ENCODE results near the gene NEBL.

NEBL gene

DNA sequence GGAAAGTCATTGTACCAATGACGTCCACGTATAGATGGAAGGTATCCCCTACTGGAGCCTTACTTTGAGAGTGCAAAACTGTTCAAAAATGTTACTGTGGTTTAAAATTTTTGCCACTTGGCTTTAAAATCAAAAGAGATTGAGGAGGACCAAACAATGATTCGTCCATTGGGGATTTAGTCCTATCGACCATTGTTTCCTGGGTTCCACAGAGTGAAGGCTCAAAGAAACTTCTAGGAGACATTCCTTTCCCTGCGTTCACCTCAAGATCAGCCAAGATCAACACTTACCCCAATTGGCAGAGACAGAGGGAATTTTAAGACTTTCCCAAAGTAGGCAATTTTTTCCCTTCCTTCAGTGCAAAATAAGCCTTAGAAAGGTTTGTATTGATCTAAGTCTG is 152.3 kb downstream of the NEBL start:
- Histone ChIP-seq H2BK12ac (ENCODE audit: low read length in 2 of 2) (no peak overlapping the region), H3K4me3 (ENCODE audit: insufficient read depth in 1 of 2, low read depth in 1 of 2, low read length in 2 of 2) (no peak overlapping the region)
- WGBS, result 81% methylated on average over 4 of the region's 5 CpGs

DNA sequence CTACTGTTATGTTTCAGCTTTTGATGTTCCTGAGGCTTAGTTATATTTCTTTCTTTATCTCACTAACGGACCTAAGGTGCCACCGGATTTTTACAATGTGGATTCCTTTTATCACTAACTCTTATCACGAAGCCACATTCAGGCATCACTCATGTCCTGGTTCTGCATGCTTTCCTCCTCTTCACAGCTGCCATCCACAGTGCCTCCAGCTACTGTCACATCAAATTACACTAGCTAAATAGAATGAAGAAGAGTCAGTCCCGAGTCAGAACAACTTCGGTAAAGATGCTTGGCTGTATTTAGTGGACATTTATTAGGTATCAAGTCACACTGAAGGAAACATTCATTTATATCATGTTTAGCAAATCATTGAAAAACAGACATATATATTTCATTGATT is 153.2 kb downstream of the NEBL start:
- Histone ChIP-seq H2BK120ac (ENCODE audit: low read depth, low read length) (no peak overlapping the region), H3K27ac (ENCODE audit: low read length, poor library complexity, severe bottlenecking) (no peak overlapping the region), H4K91ac (ENCODE audit: low read length) (no peak overlapping the region), H2AFZ (ENCODE audit: low read depth, low read length) (no peak overlapping the region), H2BK5ac (ENCODE audit: low read depth, low read length, poor library complexity, severe bottlenecking) (no peak overlapping the region), H3K18ac (ENCODE audit: low read depth in 1 of 2, low read length in 2 of 2) (no peak overlapping the region), H3K4me3 (ENCODE audit: insufficient read depth in 1 of 2, low read depth in 1 of 2, low read length in 2 of 2) (no peak overlapping the region), H3K23ac (ENCODE audit: low read length in 2 of 2) (no peak overlapping the region), H3K27me3 (ENCODE audit: control insufficient read depth in 1 of 2, insufficient read depth in 1 of 2, low read length in 2 of 2) (no peaks in the 10 kb centered on the region), H3K4me2 (ENCODE audit: low read length, poor library complexity, severe bottlenecking) (no peak overlapping the region), H3K4me1 (ENCODE audit: control insufficient read depth, insufficient read depth, low read depth, low read length) (no peaks in the 10 kb centered on the region), H3K9me3 (ENCODE audit: control insufficient read depth, low read length) (peaks cover 11% of the 10 kb centered on the region), H3K36me3 (ENCODE audit: control insufficient read depth in 1 of 2, insufficient read depth in 2 of 2, low read depth in 1 of 2, low read length in 2 of 2) (no peaks in the 10 kb centered on the region), H4K8ac (ENCODE audit: low read length) (no peak overlapping the region), H3K14ac (ENCODE audit: low read length in 2 of 2) (no peak overlapping the region), H2BK12ac (ENCODE audit: low read length in 2 of 2) (no peak overlapping the region), H3K79me1 (replicated peaks; ENCODE audit: low read length, poor library complexity, severe bottlenecking) (no peaks in the 10 kb centered on the region), H2BK15ac (ENCODE audit: low read depth, poor library complexity, severe bottlenecking) (no peak overlapping the region), H3K4ac (ENCODE audit: low read depth in 1 of 2, low read length in 2 of 2) (no peak overlapping the region), H3K9ac (ENCODE audit: low read length) (no peak overlapping the region), H2AK5ac (ENCODE audit: low read length, severe bottlenecking) (no peak overlapping the region)
- DNase-seq, result no peak
- 72% methylated on average over 3 of the region's 5 CpGs for WGBS

More for the DNA sequence above, 152.3 kb downstream of the NEBL start:
- Histone ChIP-seq H2AFZ (ENCODE audit: low read depth, low read length) (no peak overlapping the region), H3K36me3 (ENCODE audit: control insufficient read depth in 1 of 2, insufficient read depth in 2 of 2, low read depth in 1 of 2, low read length in 2 of 2) (no peaks in the 10 kb centered on the region), H2AK5ac (ENCODE audit: low read length, severe bottlenecking) (no peak overlapping the region), H3K79me1 (replicated peaks; ENCODE audit: low read length, poor library complexity, severe bottlenecking) (no peaks in the 10 kb centered on the region), H3K4ac (ENCODE audit: low read depth in 1 of 2, low read length in 2 of 2) (no peak overlapping the region), H3K14ac (ENCODE audit: low read length in 2 of 2) (no peak overlapping the region), H3K27me3 (ENCODE audit: control insufficient read depth in 1 of 2, insufficient read depth in 1 of 2, low read length in 2 of 2) (no peaks in the 10 kb centered on the region), H2BK120ac (ENCODE audit: low read depth, low read length) (no peak overlapping the region), H4K91ac (ENCODE audit: low read length) (no peak overlapping the region), H3K23ac (ENCODE audit: low read length in 2 of 2) (no peak overlapping the region), H2BK15ac (ENCODE audit: low read depth, poor library complexity, severe bottlenecking) (no peak overlapping the region), H3K9me3 (ENCODE audit: control insufficient read depth, low read length) (peaks cover 20% of the 10 kb centered on the region), H3K4me2 (ENCODE audit: low read length, poor library complexity, severe bottlenecking) (no peak overlapping the region), H3K9ac (ENCODE audit: low read length) (no peak overlapping the region), H3K27ac (ENCODE audit: low read length, poor library complexity, severe bottlenecking) (no peak overlapping the region), H3K18ac (ENCODE audit: low read depth in 1 of 2, low read length in 2 of 2) (no peak overlapping the region), H2BK5ac (ENCODE audit: low read depth, low read length, poor library complexity, severe bottlenecking) (no peak overlapping the region), H4K8ac (ENCODE audit: low read length) (no peak overlapping the region), H3K4me1 (ENCODE audit: control insufficient read depth, insufficient read depth, low read depth, low read length) (no peaks in the 10 kb centered on the region)
- no peak for DNase-seq

DNA sequence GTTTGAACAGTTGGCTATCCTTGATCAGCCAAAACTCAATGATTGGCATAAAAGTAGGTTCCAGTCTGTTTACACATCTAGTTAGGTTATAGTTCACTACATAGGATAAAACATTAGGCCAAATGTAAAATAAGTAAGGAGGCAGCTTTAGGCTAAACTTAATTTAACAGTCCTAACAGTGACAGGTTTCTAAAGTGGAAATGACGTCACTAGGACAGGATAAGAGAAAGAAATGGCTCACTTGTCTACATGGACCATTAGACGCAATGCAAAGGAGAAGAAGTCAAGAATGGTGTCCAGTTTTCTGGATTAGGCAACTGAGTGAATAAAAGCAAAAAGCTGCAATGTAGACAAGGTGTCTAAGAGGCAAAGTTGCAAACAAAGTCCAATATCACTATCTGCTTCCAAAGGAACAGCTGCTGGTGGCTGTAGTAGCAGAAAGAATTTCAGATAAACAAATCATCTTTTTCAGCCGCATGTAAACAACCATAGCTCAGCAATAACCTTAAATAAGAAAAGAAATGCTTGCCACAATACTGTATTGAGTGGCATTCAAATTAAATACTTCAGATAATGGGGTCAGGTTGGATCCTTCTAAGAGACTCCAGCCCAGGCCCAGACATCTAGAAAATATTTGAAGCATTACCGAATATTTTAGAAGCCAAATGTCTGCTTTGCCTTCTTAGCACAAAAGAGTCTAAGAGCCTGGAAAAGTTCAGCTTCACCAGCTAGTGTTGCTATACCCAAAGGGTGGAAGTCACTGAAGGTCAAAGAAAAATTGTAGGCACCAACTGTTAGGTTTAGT is 154.2 kb downstream of the NEBL start:
- Histone ChIP-seq H3K27me3 (ENCODE audit: control insufficient read depth in 1 of 2, insufficient read depth in 1 of 2, low read length in 2 of 2) (no peaks in the 10 kb centered on the region), H2BK12ac (ENCODE audit: low read length in 2 of 2) (no peak overlapping the region), H3K4ac (ENCODE audit: low read depth in 1 of 2, low read length in 2 of 2) (no peak overlapping the region), H4K8ac (ENCODE audit: low read length) (no peak overlapping the region), H2BK5ac (ENCODE audit: low read depth, low read length, poor library complexity, severe bottlenecking) (no peak overlapping the region), H3K27ac (ENCODE audit: low read length, poor library complexity, severe bottlenecking) (no peak overlapping the region), H2BK15ac (ENCODE audit: low read depth, poor library complexity, severe bottlenecking) (no peak overlapping the region), H3K18ac (ENCODE audit: low read depth in 1 of 2, low read length in 2 of 2) (no peak overlapping the region), H2AFZ (ENCODE audit: low read depth, low read length) (no peak overlapping the region), H3K9me3 (ENCODE audit: control insufficient read depth, low read length) (peaks cover 8% of the 10 kb centered on the region), H2BK120ac (ENCODE audit: low read depth, low read length) (no peak overlapping the region), H3K4me2 (ENCODE audit: low read length, poor library complexity, severe bottlenecking) (no peak overlapping the region), H3K36me3 (ENCODE audit: control insufficient read depth in 1 of 2, insufficient read depth in 2 of 2, low read depth in 1 of 2, low read length in 2 of 2) (no peaks in the 10 kb centered on the region), H3K79me1 (replicated peaks; ENCODE audit: low read length, poor library complexity, severe bottlenecking) (no peaks in the 10 kb centered on the region), H3K4me3 (ENCODE audit: insufficient read depth in 1 of 2, low read depth in 1 of 2, low read length in 2 of 2) (no peak overlapping the region), H3K14ac (ENCODE audit: low read length in 2 of 2) (no peak overlapping the region), H4K91ac (ENCODE audit: low read length) (no peak overlapping the region), H3K23ac (ENCODE audit: low read length in 2 of 2) (no peak overlapping the region), H3K4me1 (ENCODE audit: control insufficient read depth, insufficient read depth, low read depth, low read length) (no peaks in the 10 kb centered on the region), H3K9ac (ENCODE audit: low read length) (no peak overlapping the region), H2AK5ac (ENCODE audit: low read length, severe bottlenecking) (no peak overlapping the region)
- WGBS, result 87% methylated on average over 3 of the region's 4 CpGs
- no peak for DNase-seq

DNA sequence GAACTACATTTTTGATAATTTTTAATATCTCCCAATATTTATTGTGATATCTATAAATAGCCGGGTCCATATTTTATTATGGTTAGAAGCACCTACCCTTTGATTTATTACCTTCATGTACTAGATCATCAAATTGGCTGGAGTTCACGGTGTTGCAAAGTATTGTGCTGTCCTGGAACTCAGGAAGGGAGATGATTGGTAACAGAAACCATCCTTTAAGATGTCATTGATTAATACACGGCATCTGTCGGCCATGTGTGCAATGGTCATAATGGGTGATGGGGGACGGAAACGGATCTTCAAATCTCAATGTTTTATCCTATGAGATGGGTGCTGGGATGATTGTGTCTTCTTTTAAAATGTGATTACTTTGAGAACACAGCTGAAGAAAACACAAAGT is 157.0 kb downstream of the NEBL start:
- H2BK120ac ChIP-seq (ENCODE audit: low read depth, low read length), result no peak overlapping the region
- H3K27me3 ChIP-seq (ENCODE audit: control insufficient read depth in 1 of 2, insufficient read depth in 1 of 2, low read length in 2 of 2), result no peaks in the 10 kb centered on the region
- DNase-seq, result no peak
- H3K4me3 ChIP-seq (ENCODE audit: insufficient read depth in 1 of 2, low read depth in 1 of 2, low read length in 2 of 2), result no peak overlapping the region
- H3K18ac ChIP-seq (ENCODE audit: low read depth in 1 of 2, low read length in 2 of 2), result no peak overlapping the region
- H3K27ac ChIP-seq (ENCODE audit: low read length, poor library complexity, severe bottlenecking), result no peak overlapping the region
- H3K79me1 ChIP-seq (replicated peaks; ENCODE audit: low read length, poor library complexity, severe bottlenecking), result no peaks in the 10 kb centered on the region
- H2AFZ ChIP-seq (ENCODE audit: low read depth, low read length), result no peak overlapping the region
- H3K36me3 ChIP-seq (ENCODE audit: control insufficient read depth in 1 of 2, insufficient read depth in 2 of 2, low read depth in 1 of 2, low read length in 2 of 2), result no peaks in the 10 kb centered on the region
- no peak overlapping the region for H3K4ac ChIP-seq (ENCODE audit: low read depth in 1 of 2, low read length in 2 of 2)
- no peak overlapping the region for H4K8ac ChIP-seq (ENCODE audit: low read length)
- no peak overlapping the region for H3K14ac ChIP-seq (ENCODE audit: low read length in 2 of 2)
- WGBS, result 87% methylated on average over 5 of the region's 6 CpGs
- H3K23ac ChIP-seq (ENCODE audit: low read length in 2 of 2), result no peak overlapping the region
- no peak overlapping the region for H2BK15ac ChIP-seq (ENCODE audit: low read depth, poor library complexity, severe bottlenecking)
- no peak overlapping the region for H3K9ac ChIP-seq (ENCODE audit: low read length)
- no peak overlapping the region for H3K4me2 ChIP-seq (ENCODE audit: low read length, poor library complexity, severe bottlenecking)
- H3K4me1 ChIP-seq (ENCODE audit: control insufficient read depth, insufficient read depth, low read depth, low read length), result no peaks in the 10 kb centered on the region
- no peaks in the 10 kb centered on the region for H3K9me3 ChIP-seq (ENCODE audit: control insufficient read depth, low read length)
- H2BK12ac ChIP-seq (ENCODE audit: low read length in 2 of 2), result no peak overlapping the region
- H2BK5ac ChIP-seq (ENCODE audit: low read depth, low read length, poor library complexity, severe bottlenecking), result no peak overlapping the region
- H4K91ac ChIP-seq (ENCODE audit: low read length), result no peak overlapping the region
- H2AK5ac ChIP-seq (ENCODE audit: low read length, severe bottlenecking), result no peak overlapping the region

Measured in mesenchymal stem cell (in vitro differentiated cells and primary cell).